C4-2B (cell line): Measurements from ENCODE around the gene C2CD3.

ENCODE experiments used
- H3K27ac ChIP-seq: fragments of 450-650 bp; 2 replicates; pipeline ENCODE4 v1.5.1; 2017
- CTCF ChIP-seq: fragments of 450-650 bp; conservative IDR thresholded peaks from 2 replicates; pipeline ENCODE4 v1.5.1; 2017; ENCODE audit warnings: mild to moderate bottlenecking
- ZFX ChIP-seq: fragments of 450-650 bp; IDR thresholded peaks from 2 replicates; pipeline ENCODE4 v1.6.1; 2017

The C2CD3 gene

GRCh38 chr11:74030723-74031676, 139.8 kb downstream of the C2CD3 start:
- TF ChIP-seq CTCF = no peak
- TF ChIP-seq ZFX = no peak
- no peak overlapping the region for H3K27ac ChIP-seq

- TF ChIP-seq CTCF (no peak), ZFX (no peak)
- no peak overlapping the region for H3K27ac ChIP-seq
Observed at GRCh38 chr11:74025467-74026166, 145.2 kb downstream of the C2CD3 start.

- H3K27ac ChIP-seq = no peak overlapping the region
- TF ChIP-seq CTCF = no peak
- no peak for TF ChIP-seq ZFX
Observed at GRCh38 chr11:74024261-74025029, 146.4 kb downstream of the C2CD3 start.

GRCh38 chr11:74023276-74023675, 147.5 kb downstream of the C2CD3 start:
- no peak for TF ChIP-seq ZFX
- no peak for TF ChIP-seq CTCF
- H3K27ac ChIP-seq = no peak overlapping the region

- no peak for TF ChIP-seq CTCF
- TF ChIP-seq ZFX = no peak
- no peak overlapping the region for H3K27ac ChIP-seq
Observed at GRCh38 chr11:74022546-74022945, 148.3 kb downstream of the C2CD3 start.

GRCh38 chr11:74021998-74022397, 148.8 kb downstream of the C2CD3 start:
- no peak for TF ChIP-seq CTCF
- no peak for TF ChIP-seq ZFX

GRCh38 chr11:74020539-74020938, 150.3 kb downstream of the C2CD3 start:
- TF ChIP-seq CTCF (no peak), ZFX (no peak)

More at GRCh38 chr11:74021998-74022397, 148.8 kb downstream of the C2CD3 start:
- no peak overlapping the region for H3K27ac ChIP-seq

More at GRCh38 chr11:74020539-74020938, 150.3 kb downstream of the C2CD3 start:
- no peak overlapping the region for H3K27ac ChIP-seq
